HuH-7 (cell line): ENCODE data around the gene STK11.

Experiments
- DNase-seq: peaks from one replicate; pipeline ENCODE4 v3.0.0; 2011; ENCODE audit warnings: low spot score

The STK11 gene

GRCh38 chr19:1226522-1227303 is 21.1 kb downstream of the STK11 start:
- DNase-seq: no peak

- DNase-seq: no peak
Observed at GRCh38 chr19:1227304-1228054, 21.9 kb downstream of the STK11 start.

- DNase-seq: no peak
Observed at GRCh38 chr19:1228161-1228957, 22.8 kb downstream of the STK11 start.

GRCh38 chr19:1229056-1229923 is 23.7 kb downstream of the STK11 start:
- DNase-seq: no peak

- no peak for DNase-seq
Observed at GRCh38 chr19:1229924-1230782, 24.6 kb downstream of the STK11 start.

- DNase-seq: no peak
Observed at GRCh38 chr19:1230783-1231489, 25.4 kb downstream of the STK11 start.

- no peak for DNase-seq
Observed at GRCh38 chr19:1231729-1232637, 26.4 kb downstream of the STK11 start.

- DNase-seq: no peak
Observed at GRCh38 chr19:1232652-1233072, 27.1 kb downstream of the STK11 start.

GRCh38 chr19:1233115-1233667 is 27.6 kb downstream of the STK11 start:
- DNase-seq: no peak

GRCh38 chr19:1234051-1234954 is 28.7 kb downstream of the STK11 start:
- no peak for DNase-seq

GRCh38 chr19:1234955-1235380 is 29.4 kb downstream of the STK11 start:
- no peak for DNase-seq

- DNase-seq: no peak
Observed at GRCh38 chr19:1235625-1236538, 30.3 kb downstream of the STK11 start.

- DNase-seq: no peak
Observed at GRCh38 chr19:1236576-1236975, 31.0 kb downstream of the STK11 start.

GRCh38 chr19:1237027-1237659 is 31.6 kb downstream of the STK11 start:
- DNase-seq: no peak

GRCh38 chr19:1237754-1238368 is 32.3 kb downstream of the STK11 start, which contains the start of gene CBARP:
CBARP (minus strand) TSS chr19:1238005; CDS start chr19:1236100, 1,905 bp downstream.
- peak; percentile 67 for DNase-seq
